ENCODE data around the gene AKT1. TPM values are rescaled to one million over a fixed set of nuclear protein-coding genes. Genes with fewer than 3 reads are reported as not detected.

The AKT1 gene
- total and polyA plus RNA-seq, 7 experiments from 2014 or later, result 6.8 to 131 (median 71.0) TPM

Other genes with a start within 250 kb of the AKT1 start
- not detected for gene C14orf180, start 216.0 kb downstream of the AKT1 start, total RNA-seq
- gene C14orf180, start 216.0 kb downstream of the AKT1 start, polyA plus RNA-seq, result not detected
- gene TMEM179, start 191.0 kb downstream of the AKT1 start, total RNA-seq, result under 1 TPM in 1 of 5 experiments, not detected in 4; 0.15 TPM
- not detected for gene TMEM179, start 191.0 kb downstream of the AKT1 start, polyA plus RNA-seq
- gene INF2, start 106.1 kb downstream of the AKT1 start, total RNA-seq, result 100 to 1,000 TPM in 2 of 5 experiments, 10 to 100 TPM in 3; 65.0 to 140 (median 95.5) TPM
- gene INF2, start 106.1 kb downstream of the AKT1 start, polyA plus RNA-seq, result 10 to 100 TPM in 1 of 2 donors, 1 to 10 TPM in 1; 5.8 to 12.4 TPM
- gene ADSS1, start 71.5 kb downstream of the AKT1 start, total RNA-seq, result 1 to 10 TPM in 4 of 5 experiments, under 1 TPM in 1; 0.73 to 4.8 (median 4.2) TPM
- gene ADSS1, start 71.5 kb downstream of the AKT1 start, polyA plus RNA-seq, result 1 to 10 TPM; 1.1 to 1.8 TPM
- 10 to 100 TPM; 61.4 to 97.7 (median 77.4) TPM for gene SIVA1, start 42.6 kb downstream of the AKT1 start, total RNA-seq
- 100 to 1,000 TPM; 269 to 276 TPM for gene SIVA1, start 42.6 kb downstream of the AKT1 start, polyA plus RNA-seq
- gene ZBTB42, start 5.4 kb upstream of the AKT1 start, total RNA-seq, result 10 to 100 TPM in 1 of 5 experiments, 1 to 10 TPM in 4; 3.5 to 11.3 (median 5.5) TPM
- gene ZBTB42, start 5.4 kb upstream of the AKT1 start, polyA plus RNA-seq, result 1 to 10 TPM; 2.1 TPM
- 1 to 10 TPM in 4 of 5 experiments, under 1 TPM in 1; 1.00 to 4.1 (median 2.5) TPM for gene CEP170B, start 69.5 kb upstream of the AKT1 start, total RNA-seq
- gene CEP170B, start 69.5 kb upstream of the AKT1 start, polyA plus RNA-seq, result under 1 TPM; 0.05 TPM
- gene PLD4, start 129.1 kb upstream of the AKT1 start, total RNA-seq, result 10 to 100 TPM in 1 of 5 experiments, 1 to 10 TPM in 2, under 1 TPM in 2; 0.10 to 32.0 (median 1.2) TPM
- gene PLD4, start 129.1 kb upstream of the AKT1 start, polyA plus RNA-seq, result under 1 TPM in 1 of 2 donors, not detected in 1; 0.35 TPM
- under 1 TPM in 1 of 5 experiments, not detected in 4; 0.02 TPM for gene AHNAK2, start 182.6 kb upstream of the AKT1 start, total RNA-seq
- gene AHNAK2, start 182.6 kb upstream of the AKT1 start, polyA plus RNA-seq, result not detected
- gene CLBA1, start 190.0 kb upstream of the AKT1 start, total RNA-seq, result 1 to 10 TPM in 4 of 5 experiments, under 1 TPM in 1; 0.51 to 2.1 (median 1.3) TPM
- under 1 TPM; 0.26 to 0.72 TPM for gene CLBA1, start 190.0 kb upstream of the AKT1 start, polyA plus RNA-seq
- gene CDCA4, start 225.3 kb upstream of the AKT1 start, total RNA-seq, result 10 to 100 TPM; 12.7 to 47.8 (median 14.0) TPM
- 10 to 100 TPM in 1 of 2 donors, 1 to 10 TPM in 1; 8.0 to 12.1 TPM for gene CDCA4, start 225.3 kb upstream of the AKT1 start, polyA plus RNA-seq

Data from naive thymus-derived CD4-positive, alpha-beta T cell (primary cell).